OCI-LY1 (cell line): Measurements from ENCODE around the gene MBNL2.

Experiments
- CTCF ChIP-seq: fragments of 200-600 bp; sonication (generic), shearing (Covaris generic); IDR thresholded peaks from 2 replicates; pipeline ENCODE4 v1.5.1; 2017; ENCODE audit warnings: mild to moderate bottlenecking, antibody characterized with exemption, low read length, moderate library complexity, mixed read lengths
- EZH2 ChIP-seq: fragments of 200-600 bp; sonication (generic), shearing (Covaris generic); IDR thresholded peaks from 2 replicates; pipeline ENCODE4 v1.8.0; 2017; ENCODE audit warnings: borderline replicate concordance, mixed run types, mild to moderate bottlenecking, antibody characterized with exemption, low read length, moderate library complexity, mixed read lengths

DNA sequence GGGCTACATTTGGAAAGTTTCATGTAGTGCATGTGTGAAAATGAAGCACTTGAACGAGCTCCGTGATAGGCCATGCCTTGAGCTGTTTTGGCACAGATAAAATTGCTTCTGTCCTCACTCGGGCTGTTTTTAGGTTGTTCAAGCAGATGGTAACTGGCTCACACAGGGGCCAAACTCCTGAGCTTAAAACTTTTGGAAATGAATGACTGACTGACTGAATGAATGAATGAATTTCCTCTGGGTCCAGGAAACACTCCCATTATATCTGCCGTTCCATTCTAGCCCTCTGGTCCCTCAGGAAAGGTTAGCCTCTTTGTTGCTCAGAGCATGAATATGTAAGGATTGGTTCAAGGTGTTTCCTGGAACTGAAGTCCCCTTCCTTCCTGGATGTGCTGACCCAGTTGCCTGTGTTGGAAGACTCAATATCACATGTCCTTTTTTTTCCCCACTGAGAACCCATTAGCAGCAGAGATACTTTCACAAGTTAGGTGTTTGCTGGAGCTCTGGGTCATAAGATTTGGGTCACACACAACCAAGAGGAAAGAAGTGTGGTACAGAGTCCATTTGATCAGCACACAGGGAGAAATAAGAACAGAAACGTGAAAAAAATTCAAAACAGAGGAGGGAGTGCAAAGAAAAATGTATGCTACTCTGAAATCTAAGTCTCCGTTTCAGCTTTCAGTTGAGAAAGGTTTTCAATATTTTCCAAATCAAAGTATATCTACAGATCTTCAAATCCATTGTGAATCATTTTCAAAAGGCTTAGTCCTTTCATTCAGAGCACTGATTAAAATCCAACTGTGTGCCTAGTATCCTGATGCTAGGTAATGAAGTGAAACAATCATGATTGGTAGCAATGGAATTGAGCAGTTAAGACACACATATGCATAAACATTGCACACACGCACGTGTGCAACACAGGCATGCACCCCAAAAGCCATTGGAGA lies 18.9 kb downstream of the MBNL2 start:
- TF ChIP-seq CTCF: no peak
- TF ChIP-seq EZH2: no peak
